WTC11 (cell line): ENCODE data around the gene ITPR1.

Experiments used
- AFF4 ChIP-seq: sonication (generic); formaldehyde crosslinking; IDR thresholded peaks from 2 replicates; pipeline ENCODE4 v1.8.1; 2023; ENCODE audit warnings: mild to moderate bottlenecking, missing genetic modification reagents, borderline replicate concordance
- ARID4B ChIP-seq: sonication (generic); formaldehyde crosslinking; IDR thresholded peaks from 2 replicates; pipeline ENCODE4 v1.8.0; 2023; ENCODE audit warnings: missing genetic modification reagents, mild to moderate bottlenecking, borderline replicate concordance
- ATF1 ChIP-seq: sonication (generic); formaldehyde crosslinking; IDR thresholded peaks from 2 replicates; pipeline ENCODE4 v1.8.1; 2023; ENCODE audit warnings: mild to moderate bottlenecking, moderate library complexity, missing genetic modification reagents
- CTCF ChIP-seq: fragments of 200-600 bp; IDR thresholded peaks from 2 replicates; pipeline ENCODE4 v1.8.0; 2022; ENCODE audit warnings: antibody characterized with exemption
- E2F4 ChIP-seq: sonication (generic); formaldehyde crosslinking; IDR thresholded peaks from 2 replicates; pipeline ENCODE4 v1.8.1; 2022; ENCODE audit warnings: low read depth, mild to moderate bottlenecking, moderate library complexity, missing genetic modification reagents, borderline replicate concordance
- ESRRA ChIP-seq: sonication (generic); formaldehyde crosslinking; IDR thresholded peaks from 2 replicates; pipeline ENCODE4 v1.8.1; 2022; ENCODE audit warnings: mild to moderate bottlenecking, missing genetic modification reagents, borderline replicate concordance
- FOXP4 ChIP-seq: sonication (generic); formaldehyde crosslinking; IDR thresholded peaks from 2 replicates; pipeline ENCODE4 v1.8.0; 2022; ENCODE audit warnings: mild to moderate bottlenecking, missing genetic modification reagents
- GRHL2 ChIP-seq: fragments of 250-450 bp; sonication (Bioruptor Pico); IDR thresholded peaks from 2 replicates; pipeline ENCODE4 v1.8.0; 2022; ENCODE audit warnings: mild to moderate bottlenecking, moderate library complexity; ENCODE audit not compliant: insufficient replicate concordance, severe bottlenecking
- IRF2 ChIP-seq: sonication (generic); formaldehyde crosslinking; IDR thresholded peaks from 2 replicates; pipeline ENCODE4 v1.8.0; 2022; ENCODE audit warnings: low read depth, missing genetic modification reagents, borderline replicate concordance
- MAX ChIP-seq: sonication (generic); formaldehyde crosslinking; IDR thresholded peaks from 2 replicates; pipeline ENCODE4 v1.8.0; 2022; ENCODE audit warnings: mild to moderate bottlenecking, missing genetic modification reagents
- NR2C2 ChIP-seq: sonication (generic); formaldehyde crosslinking; IDR thresholded peaks from 2 replicates; pipeline ENCODE4 v1.8.0; 2022; ENCODE audit warnings: mild to moderate bottlenecking, missing genetic modification reagents
- TEAD1 ChIP-seq: sonication (generic); formaldehyde crosslinking; IDR thresholded peaks from 2 replicates; pipeline ENCODE4 v1.8.0; 2022; ENCODE audit warnings: mild to moderate bottlenecking, missing genetic modification reagents
- ZBTB43 ChIP-seq: sonication (generic); formaldehyde crosslinking; IDR thresholded peaks from 2 replicates; pipeline ENCODE4 v1.8.1; 2023; ENCODE audit warnings: mild to moderate bottlenecking, missing genetic modification reagents
- ZNF138 ChIP-seq: sonication (generic); formaldehyde crosslinking; conservative IDR thresholded peaks from 2 replicates; pipeline ENCODE4 v1.8.1; 2022; ENCODE audit warnings: mild to moderate bottlenecking, moderate library complexity, missing genetic modification reagents

GRCh38 chr3:4708230-4708629, 215.1 kb downstream of the ITPR1 start:
- TF ChIP-seq CTCF (no peak), ESRRA (CRISPR knock-in tag) (no peak), AFF4 (CRISPR knock-in tag) (no peak), IRF2 (CRISPR knock-in tag) (no peak), GRHL2 (CRISPR knock-in tag) (no peak), E2F4 (CRISPR knock-in tag) (no peak), TEAD1 (CRISPR knock-in tag) (no peak), ZBTB43 (CRISPR knock-in tag) (no peak), MAX (no peak), ZNF138 (no peak), FOXP4 (no peak), ATF1 (CRISPR knock-in tag) (no peak), ARID4B (no peak), NR2C2 (CRISPR knock-in tag) (no peak)
